Astrocyte of the cerebellum (primary cell): Measurements from ENCODE around the gene TMEM125.

Experiments used
- DNase-seq: peaks from one replicate; pipeline ENCODE4 v3.0.0-alpha.2; 2011; ENCODE audit warnings: low read depth
- H3K4me3 ChIP-seq: 2 replicates; pipeline ENCODE4 v1.5.1; 2011; ENCODE audit warnings: mild to moderate bottlenecking, low read depth, low read length, moderate library complexity
- CTCF ChIP-seq: IDR thresholded peaks from 2 replicates; pipeline ENCODE4 v1.5.1; 2012; ENCODE audit warnings: low read length, low read depth, moderate library complexity, mild to moderate bottlenecking; ENCODE audit errors: missing control alignments
- in situ Hi-C: cut with HindIII; loops from 2 replicates; pipeline ENCODE4 v1.10.0; 2017; ENCODE audit warnings: low sequenced_read_pairs

TMEM125 gene

DNA sequence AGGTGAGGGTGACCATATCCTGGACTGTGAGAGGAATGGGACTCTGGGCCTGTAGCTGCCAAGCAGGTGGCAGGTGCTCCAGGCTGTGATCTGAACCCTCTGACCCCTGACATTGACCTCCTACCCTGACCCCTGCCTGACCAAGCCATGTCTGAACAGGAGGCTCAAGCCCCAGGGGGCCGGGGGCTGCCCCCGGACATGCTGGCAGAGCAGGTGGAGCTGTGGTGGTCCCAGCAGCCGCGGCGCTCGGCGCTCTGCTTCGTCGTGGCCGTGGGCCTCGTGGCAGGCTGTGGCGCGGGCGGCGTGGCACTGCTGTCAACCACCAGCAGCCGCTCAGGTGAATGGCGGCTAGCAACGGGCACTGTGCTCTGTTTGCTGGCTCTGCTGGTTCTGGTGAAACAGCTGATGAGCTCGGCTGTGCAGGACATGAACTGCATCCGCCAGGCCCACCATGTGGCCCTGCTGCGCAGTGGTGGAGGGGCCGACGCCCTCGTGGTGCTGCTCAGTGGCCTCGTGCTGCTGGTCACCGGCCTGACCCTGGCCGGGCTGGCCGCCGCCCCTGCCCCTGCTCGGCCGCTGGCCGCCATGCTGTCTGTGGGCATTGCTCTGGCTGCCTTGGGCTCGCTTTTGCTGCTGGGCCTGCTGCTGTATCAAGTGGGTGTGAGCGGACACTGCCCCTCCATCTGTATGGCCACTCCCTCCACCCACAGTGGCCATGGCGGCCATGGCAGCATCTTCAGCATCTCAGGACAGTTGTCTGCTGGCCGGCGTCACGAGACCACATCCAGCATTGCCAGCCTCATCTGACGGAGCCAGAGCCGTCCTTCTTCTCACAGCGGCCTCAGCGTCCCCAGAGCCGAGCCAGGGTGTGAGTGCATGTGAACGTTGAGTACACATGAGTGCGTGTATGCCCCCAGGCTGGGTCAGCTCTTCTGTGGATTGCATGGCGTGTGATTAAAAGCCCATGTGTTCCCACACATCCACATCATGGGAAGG lies 3.1 kb downstream of the TMEM125 start:
- H3K4me3 ChIP-seq = no peak overlapping the region
- TF ChIP-seq CTCF = no peak
- no peak for DNase-seq
- in situ Hi-C loops = no loop called here

DNA sequence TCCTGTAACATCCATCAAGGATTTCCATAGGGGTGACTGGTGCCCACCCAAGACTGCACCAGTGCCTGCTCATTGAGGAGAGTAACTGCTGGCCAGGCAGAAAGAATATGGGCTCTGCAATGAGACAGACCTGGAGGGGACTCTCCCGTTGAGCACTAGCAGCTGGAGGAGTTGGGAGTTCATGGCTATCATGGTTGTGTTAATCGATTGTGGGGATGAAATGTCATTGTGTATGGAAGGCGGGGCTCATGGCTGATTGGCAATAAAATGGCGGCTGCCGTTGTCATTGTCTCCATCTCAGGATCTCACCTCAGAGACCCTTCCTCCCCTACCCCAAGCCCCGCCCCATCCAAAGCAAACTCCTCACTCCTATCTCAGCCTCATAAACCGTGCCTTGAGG lies 3.9 kb downstream of the TMEM125 start:
- no peak overlapping the region for H3K4me3 ChIP-seq
- DNase-seq = no peak
- in situ Hi-C loops = no loop called here
- no peak for TF ChIP-seq CTCF

GRCh38 chr1:43274125-43274803 lies 4.5 kb downstream of the TMEM125 start:
- H3K4me3 ChIP-seq = no peak overlapping the region
- no peak for TF ChIP-seq CTCF
- in situ Hi-C loops = no loop called here
- DNase-seq = no peak

DNA sequence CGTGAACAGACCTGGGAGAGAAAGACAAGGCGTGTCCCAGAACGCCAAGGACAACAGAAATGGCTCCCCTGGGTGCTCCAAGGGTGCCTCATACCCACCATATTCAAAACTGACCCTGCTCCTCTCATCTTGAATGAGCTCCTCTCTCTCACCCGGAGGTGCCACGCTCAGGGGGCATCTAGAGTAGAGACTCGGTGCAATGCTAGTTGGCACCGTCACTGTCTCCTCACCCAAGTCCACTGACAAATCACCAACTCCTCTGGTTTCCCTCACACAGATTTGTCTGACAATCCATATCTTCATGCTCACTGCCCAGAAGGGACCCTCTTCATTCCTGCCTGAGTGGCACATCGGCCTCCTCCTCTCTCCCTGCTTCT lies 5.0 kb downstream of the TMEM125 start:
- TF ChIP-seq CTCF = no peak
- in situ Hi-C loops = no loop called here
- DNase-seq = no peak
- no peak overlapping the region for H3K4me3 ChIP-seq

DNA sequence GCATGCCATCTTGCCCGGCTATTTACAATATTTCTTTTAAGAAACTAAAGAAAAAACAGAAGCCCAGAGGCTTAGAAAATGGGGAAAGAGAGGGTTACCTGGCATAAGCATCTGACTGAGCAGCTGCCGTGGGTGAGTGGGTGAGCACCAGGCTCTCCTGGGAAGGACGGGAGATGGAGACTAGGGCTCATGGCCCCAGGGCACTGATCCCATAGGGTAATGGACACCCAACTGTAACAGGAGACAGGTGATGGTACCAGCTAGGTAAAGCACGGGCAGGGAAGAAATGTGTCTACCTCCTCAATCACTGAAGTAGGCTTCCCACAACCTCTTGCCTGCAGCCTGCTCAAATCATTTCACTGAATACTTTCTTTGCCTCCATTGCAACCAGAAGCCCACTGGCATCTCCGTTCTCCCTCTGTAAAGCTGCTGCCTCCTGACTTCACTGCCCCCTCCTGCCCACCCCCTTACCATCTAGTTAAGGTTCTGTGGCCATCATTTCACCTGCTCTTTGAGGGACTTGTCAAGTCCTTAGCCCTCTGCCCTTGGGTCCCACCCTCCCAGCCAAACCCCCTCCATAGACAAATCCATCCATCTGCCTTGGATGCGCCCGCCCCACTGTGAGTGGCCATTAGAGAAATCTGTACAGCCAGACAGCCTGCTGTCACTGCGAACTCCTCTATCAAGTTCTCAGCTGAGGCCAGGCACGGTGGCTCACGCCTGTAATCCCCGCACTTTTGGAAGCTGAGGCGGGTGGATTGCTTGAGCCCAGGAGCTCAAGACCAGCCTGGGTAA lies 6.2 kb downstream of the TMEM125 start:
- H3K4me3 ChIP-seq = no peak overlapping the region
- in situ Hi-C loops = no loop called here
- DNase-seq = no peak
- no peak for TF ChIP-seq CTCF

DNA sequence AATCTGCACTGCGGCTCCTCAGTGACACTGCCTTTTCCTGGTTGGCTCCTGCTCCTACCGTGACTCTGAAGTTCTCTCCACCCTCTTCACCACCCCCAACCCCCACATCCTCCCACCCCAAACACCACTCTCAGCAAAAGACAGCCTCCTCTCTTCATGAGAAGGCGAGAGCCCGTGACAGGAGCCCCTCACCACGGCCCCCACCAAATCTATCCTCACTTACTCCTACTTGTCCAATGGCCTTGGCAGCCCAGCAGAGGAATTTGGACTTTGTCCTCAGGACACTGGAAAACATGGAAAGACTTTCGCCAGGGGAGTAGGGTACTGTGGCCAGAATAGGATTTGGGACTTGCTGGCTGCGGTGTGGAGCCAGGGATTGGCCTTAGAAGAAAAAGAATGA lies 6.9 kb downstream of the TMEM125 start:
- H3K4me3 ChIP-seq = no peak overlapping the region
- DNase-seq = no peak
- TF ChIP-seq CTCF = no peak
- in situ Hi-C loops = no loop called here
